ENCODE results near the gene HECTD2. TPM values are rescaled to one million over a fixed set of nuclear protein-coding genes. Genes with fewer than 3 reads are reported as not detected.

HECTD2 gene
- total and polyA plus RNA-seq, 4 donors, result 6.0 to 25.5 (median 19.8) TPM

GRCh38 chr10:91409069-91409868 lies 875 bp upstream of the HECTD2 start:
- H3K4me1 ChIP-seq (ENCODE audit: control insufficient read depth in 1 of 2, insufficient read depth in 2 of 2, low read length in 2 of 2), result peaks cover 0 to 5% of the 10 kb centered on the region in 2 donors
- intact Hi-C loops (cut with DNase I), result no loop called here
- DNase-seq (peak; percentile 91 to 92), ATAC-seq (ENCODE audit: low FRiP score) (peak; percentile 93)
- 3% methylated on average over 28 to 31 of the region's 31 CpGs for WGBS, 2 donors
- no peaks in the 10 kb centered on the region for H3K9me3 ChIP-seq (ENCODE audit: control insufficient read depth, low read length)
- H3K36me3 ChIP-seq (ENCODE audit: control insufficient read depth in 1 of 2, insufficient read depth in 2 of 2, low read length in 1 of 2), result no peaks in the 10 kb centered on the region
- peak overlapping the region; percentile 78 to 83 for H3K4me3 ChIP-seq (ENCODE audit: low read length in 2 of 2)
- peak overlapping the region; percentile 98 for H3K27ac ChIP-seq (ENCODE audit: low read depth in 1 of 2, low read length in 2 of 2)
- no peaks in the 10 kb centered on the region for H3K27me3 ChIP-seq (ENCODE audit: control insufficient read depth in 1 of 2, insufficient read depth in 2 of 2, low read length in 1 of 2)

- H3K9me3 ChIP-seq (ENCODE audit: control insufficient read depth, low read length), result no peaks in the 10 kb centered on the region
- peak overlapping the region; percentile 87 to 98 for H3K27ac ChIP-seq (ENCODE audit: low read depth in 1 of 2, low read length in 2 of 2)
- H3K4me3 ChIP-seq (ENCODE audit: low read length in 2 of 2), result peak overlapping the region; percentile 83
- no peaks in the 10 kb centered on the region for H3K27me3 ChIP-seq (ENCODE audit: control insufficient read depth in 1 of 2, insufficient read depth in 2 of 2, low read length in 1 of 2)
- ATAC-seq (ENCODE audit: low FRiP score) (no peak), DNase-seq (peak in 1 of 2 donors; percentile 70)
- 1% methylated on average over 26 of the region's 26 CpGs for WGBS, 2 donors
- no peaks in the 10 kb centered on the region for H3K36me3 ChIP-seq (ENCODE audit: control insufficient read depth in 1 of 2, insufficient read depth in 2 of 2, low read length in 1 of 2)
- intact Hi-C loops (cut with DNase I), result no loop called here
- peaks cover 2 to 5% of the 10 kb centered on the region in 2 donors for H3K4me1 ChIP-seq (ENCODE audit: control insufficient read depth in 1 of 2, insufficient read depth in 2 of 2, low read length in 2 of 2)
Measured at GRCh38 chr10:91410638-91411371, 661 bp downstream of the HECTD2 start.

GRCh38 chr10:91411621-91412020 lies 1.5 kb downstream of the HECTD2 start:
- Histone ChIP-seq H3K9me3 (ENCODE audit: control insufficient read depth, low read length) (no peaks in the 10 kb centered on the region), H3K36me3 (ENCODE audit: control insufficient read depth in 1 of 2, insufficient read depth in 2 of 2, low read length in 1 of 2) (no peaks in the 10 kb centered on the region), H3K4me3 (ENCODE audit: low read length in 2 of 2) (peak overlapping the region; percentile 38 to 83), H3K4me1 (ENCODE audit: control insufficient read depth in 1 of 2, insufficient read depth in 2 of 2, low read length in 2 of 2) (peaks cover 2 to 5% of the 10 kb centered on the region in 2 donors), H3K27ac (ENCODE audit: low read depth in 1 of 2, low read length in 2 of 2) (no peak overlapping the region), H3K27me3 (ENCODE audit: control insufficient read depth in 1 of 2, insufficient read depth in 2 of 2, low read length in 1 of 2) (no peaks in the 10 kb centered on the region)
- intact Hi-C loops (cut with DNase I), result no loop called here
- no peak for DNase-seq
- ATAC-seq (ENCODE audit: low FRiP score), result no peak
- WGBS, 2 donors, result 20 to 25% methylated on average over 5 of the region's 5 CpGs

- H3K36me3 ChIP-seq (ENCODE audit: control insufficient read depth in 1 of 2, insufficient read depth in 2 of 2, low read length in 1 of 2), result no peaks in the 10 kb centered on the region
- H3K27me3 ChIP-seq (ENCODE audit: control insufficient read depth in 1 of 2, insufficient read depth in 2 of 2, low read length in 1 of 2), result no peaks in the 10 kb centered on the region
- no peak for ATAC-seq (ENCODE audit: low FRiP score)
- peaks cover 2 to 5% of the 10 kb centered on the region in 2 donors for H3K4me1 ChIP-seq (ENCODE audit: control insufficient read depth in 1 of 2, insufficient read depth in 2 of 2, low read length in 2 of 2)
- no peak overlapping the region for H3K27ac ChIP-seq (ENCODE audit: low read depth in 1 of 2, low read length in 2 of 2)
- no peaks in the 10 kb centered on the region for H3K9me3 ChIP-seq (ENCODE audit: control insufficient read depth, low read length)
- intact Hi-C loops (cut with DNase I), result no loop called here
- peak overlapping the region in 1 of 2 donors; percentile 36 for H3K4me3 ChIP-seq (ENCODE audit: low read length in 2 of 2)
- 13 to 19% methylated on average over 4 of the region's 4 CpGs for WGBS, 2 donors
- DNase-seq, result no peak
Measured at GRCh38 chr10:91412354-91413087, 2.4 kb downstream of the HECTD2 start.

GRCh38 chr10:91415816-91416215 lies 5.7 kb downstream of the HECTD2 start:
- intact Hi-C loops (cut with DNase I), result no loop called here
- DNase-seq (no peak), ATAC-seq (ENCODE audit: low FRiP score) (no peak)
- Histone ChIP-seq H3K4me3 (ENCODE audit: low read length in 2 of 2) (no peak overlapping the region), H3K27ac (ENCODE audit: low read depth in 1 of 2, low read length in 2 of 2) (no peak overlapping the region), H3K36me3 (ENCODE audit: control insufficient read depth in 1 of 2, insufficient read depth in 2 of 2, low read length in 1 of 2) (no peaks in the 10 kb centered on the region), H3K9me3 (ENCODE audit: control insufficient read depth, low read length) (no peaks in the 10 kb centered on the region), H3K4me1 (ENCODE audit: control insufficient read depth in 1 of 2, insufficient read depth in 2 of 2, low read length in 2 of 2) (peaks cover 2 to 5% of the 10 kb centered on the region in 2 donors), H3K27me3 (ENCODE audit: control insufficient read depth in 1 of 2, insufficient read depth in 2 of 2, low read length in 1 of 2) (no peaks in the 10 kb centered on the region)
- WGBS, 2 donors, result 71 to 77% methylated on average over 3 of the region's 3 CpGs

GRCh38 chr10:91416339-91416855 lies 6.3 kb downstream of the HECTD2 start:
- intact Hi-C loops (cut with DNase I), result no loop called here
- 73 to 76% methylated on average over 3 of the region's 3 CpGs for WGBS, 2 donors
- Histone ChIP-seq H3K27ac (ENCODE audit: low read depth in 1 of 2, low read length in 2 of 2) (no peak overlapping the region), H3K4me3 (ENCODE audit: low read length in 2 of 2) (no peak overlapping the region), H3K9me3 (ENCODE audit: control insufficient read depth, low read length) (no peaks in the 10 kb centered on the region), H3K4me1 (ENCODE audit: control insufficient read depth in 1 of 2, insufficient read depth in 2 of 2, low read length in 2 of 2) (peaks cover 2 to 5% of the 10 kb centered on the region in 2 donors), H3K27me3 (ENCODE audit: control insufficient read depth in 1 of 2, insufficient read depth in 2 of 2, low read length in 1 of 2) (no peaks in the 10 kb centered on the region), H3K36me3 (ENCODE audit: control insufficient read depth in 1 of 2, insufficient read depth in 2 of 2, low read length in 1 of 2) (no peaks in the 10 kb centered on the region)
- ATAC-seq (ENCODE audit: low FRiP score) (no peak), DNase-seq (no peak)

GRCh38 chr10:91418416-91418815 lies 8.3 kb downstream of the HECTD2 start:
- ATAC-seq (ENCODE audit: low FRiP score), result no peak
- peaks cover 2% of the 10 kb centered on the region in 2 donors for H3K4me1 ChIP-seq (ENCODE audit: control insufficient read depth in 1 of 2, insufficient read depth in 2 of 2, low read length in 2 of 2)

GRCh38 chr10:91420868-91421267 lies 10.7 kb downstream of the HECTD2 start:
- H3K27ac ChIP-seq (ENCODE audit: low read depth in 1 of 2, low read length in 2 of 2), result no peak overlapping the region
- intact Hi-C loops (cut with DNase I), result no loop called here
- 91 to 92% methylated on average over 2 of the region's 2 CpGs for WGBS, 2 donors
- H3K27me3 ChIP-seq (ENCODE audit: control insufficient read depth in 1 of 2, insufficient read depth in 2 of 2, low read length in 1 of 2), result no peaks in the 10 kb centered on the region
- no peak for ATAC-seq (ENCODE audit: low FRiP score)
- no peaks in the 10 kb centered on the region for H3K4me1 ChIP-seq (ENCODE audit: control insufficient read depth in 1 of 2, insufficient read depth in 2 of 2, low read length in 2 of 2)
- no peaks in the 10 kb centered on the region for H3K9me3 ChIP-seq (ENCODE audit: control insufficient read depth, low read length)
- H3K36me3 ChIP-seq (ENCODE audit: control insufficient read depth in 1 of 2, insufficient read depth in 2 of 2, low read length in 1 of 2), result no peaks in the 10 kb centered on the region
- no peak for DNase-seq
- no peak overlapping the region for H3K4me3 ChIP-seq (ENCODE audit: low read length in 2 of 2)

More at GRCh38 chr10:91418416-91418815, 8.3 kb downstream of the HECTD2 start:
- no peaks in the 10 kb centered on the region for H3K36me3 ChIP-seq (ENCODE audit: control insufficient read depth in 1 of 2, insufficient read depth in 2 of 2, low read length in 1 of 2)
- 73 to 76% methylated on average over 2 of the region's 2 CpGs for WGBS, 2 donors
- no peaks in the 10 kb centered on the region for H3K9me3 ChIP-seq (ENCODE audit: control insufficient read depth, low read length)
- H3K4me3 ChIP-seq (ENCODE audit: low read length in 2 of 2), result no peak overlapping the region
- intact Hi-C loops (cut with DNase I), result no loop called here
- no peaks in the 10 kb centered on the region for H3K27me3 ChIP-seq (ENCODE audit: control insufficient read depth in 1 of 2, insufficient read depth in 2 of 2, low read length in 1 of 2)
- H3K27ac ChIP-seq (ENCODE audit: low read depth in 1 of 2, low read length in 2 of 2), result no peak overlapping the region
- DNase-seq, result no peak

All from aorta (tissue), 5 donors.